Lower leg skin (tissue), 3 donors: ENCODE results near the gene MTF1.

Experiments
- POLR2A ChIP-seq, 2 donors: fragments of 450-650 bp; IDR thresholded peaks; one replicate each; pipeline ENCODE4 v1.6.1; 2016 to 2017; ENCODE audit warnings: antibody characterized with exemption in 2 of 2, mild to moderate bottlenecking in 1 of 2, moderate library complexity in 1 of 2
- TF ChIP-seq, protein P1 (sequence below), 3 donors: fragments of 450-650 bp; IDR thresholded peaks; one replicate each; pipeline ENCODE4 v1.5.1; 2016; ENCODE audit warnings: antibody characterized with exemption in 3 of 3, mild to moderate bottlenecking in 3 of 3, moderate library complexity in 2 of 3

DNA sequence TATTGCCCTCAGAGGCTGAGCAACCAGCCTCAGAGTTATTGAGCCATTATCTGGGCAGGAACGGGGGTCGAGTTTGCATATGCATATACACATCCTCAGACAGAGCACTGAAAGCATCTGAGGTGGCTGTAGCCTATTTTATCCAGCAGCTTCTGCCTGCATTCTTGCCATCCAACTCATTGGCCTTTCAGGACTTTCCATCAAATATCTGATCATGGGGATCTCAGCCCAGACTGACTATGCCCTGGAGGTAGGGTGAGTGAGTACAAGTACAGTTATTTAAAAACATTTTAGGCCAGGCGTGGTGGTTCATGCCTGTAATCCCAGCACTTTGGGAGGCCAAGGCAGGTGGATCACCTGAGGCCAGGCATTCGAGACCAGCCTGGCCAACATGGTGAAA, 1.8 kb upstream of the MTF1 start:
- TF ChIP-seq, protein P1, sequence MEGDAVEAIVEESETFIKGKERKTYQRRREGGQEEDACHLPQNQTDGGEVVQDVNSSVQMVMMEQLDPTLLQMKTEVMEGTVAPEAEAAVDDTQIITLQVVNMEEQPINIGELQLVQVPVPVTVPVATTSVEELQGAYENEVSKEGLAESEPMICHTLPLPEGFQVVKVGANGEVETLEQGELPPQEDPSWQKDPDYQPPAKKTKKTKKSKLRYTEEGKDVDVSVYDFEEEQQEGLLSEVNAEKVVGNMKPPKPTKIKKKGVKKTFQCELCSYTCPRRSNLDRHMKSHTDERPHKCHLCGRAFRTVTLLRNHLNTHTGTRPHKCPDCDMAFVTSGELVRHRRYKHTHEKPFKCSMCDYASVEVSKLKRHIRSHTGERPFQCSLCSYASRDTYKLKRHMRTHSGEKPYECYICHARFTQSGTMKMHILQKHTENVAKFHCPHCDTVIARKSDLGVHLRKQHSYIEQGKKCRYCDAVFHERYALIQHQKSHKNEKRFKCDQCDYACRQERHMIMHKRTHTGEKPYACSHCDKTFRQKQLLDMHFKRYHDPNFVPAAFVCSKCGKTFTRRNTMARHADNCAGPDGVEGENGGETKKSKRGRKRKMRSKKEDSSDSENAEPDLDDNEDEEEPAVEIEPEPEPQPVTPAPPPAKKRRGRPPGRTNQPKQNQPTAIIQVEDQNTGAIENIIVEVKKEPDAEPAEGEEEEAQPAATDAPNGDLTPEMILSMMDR (IDR thresholded peaks at IDR 0.05): no peak
- TF ChIP-seq POLR2A (IDR thresholded peaks at IDR 0.05): no peak
